Left hindlimb (tissue), 1 donor: Measurements from ENCODE around the gene NDST3.

ENCODE experiments used
- DNase-seq: peaks from one replicate; pipeline ENCODE4 v3.0.0-alpha.2; 2018

NDST3 gene

DNA sequence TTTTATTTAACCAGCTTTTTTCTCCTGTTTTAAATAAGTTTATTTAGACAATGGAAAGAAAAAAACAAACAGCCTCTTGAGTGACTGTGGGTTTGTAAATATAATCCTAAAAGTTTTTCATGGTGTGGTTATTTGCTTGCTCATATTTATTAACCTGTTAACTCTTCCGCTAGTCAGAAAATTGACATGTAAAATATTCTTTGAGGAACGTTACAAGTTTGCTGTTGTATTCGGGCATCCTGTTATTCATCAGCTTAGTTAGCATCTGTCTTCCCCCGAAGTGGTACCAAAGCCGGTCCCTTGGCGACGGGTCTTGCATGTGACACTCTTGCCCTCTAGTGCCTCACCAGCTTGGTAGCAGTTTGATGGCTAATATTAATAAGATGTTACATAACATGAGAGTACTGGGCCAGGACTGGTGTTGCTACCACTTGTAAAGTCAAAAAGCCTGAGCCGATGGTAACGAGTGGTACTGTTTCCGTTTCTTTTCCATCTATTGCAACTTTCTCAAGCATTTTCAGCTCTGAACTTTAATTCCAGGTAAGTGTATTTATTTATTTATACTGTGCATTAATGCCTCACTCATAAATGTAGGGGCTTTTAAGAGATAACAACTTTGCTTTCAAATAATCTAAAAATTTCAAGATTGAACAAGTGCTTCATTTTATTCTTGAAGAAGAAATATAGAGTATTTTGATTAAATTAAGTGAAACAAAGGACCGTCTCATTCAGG, at the start of gene NDST3:
Gene NDST3 (plus strand): TSS at position 434 of the 733 bp plus-strand sequence. CDS start 19,425 bp downstream, outside the sequence.
- DNase-seq, result peak; percentile 76

DNA sequence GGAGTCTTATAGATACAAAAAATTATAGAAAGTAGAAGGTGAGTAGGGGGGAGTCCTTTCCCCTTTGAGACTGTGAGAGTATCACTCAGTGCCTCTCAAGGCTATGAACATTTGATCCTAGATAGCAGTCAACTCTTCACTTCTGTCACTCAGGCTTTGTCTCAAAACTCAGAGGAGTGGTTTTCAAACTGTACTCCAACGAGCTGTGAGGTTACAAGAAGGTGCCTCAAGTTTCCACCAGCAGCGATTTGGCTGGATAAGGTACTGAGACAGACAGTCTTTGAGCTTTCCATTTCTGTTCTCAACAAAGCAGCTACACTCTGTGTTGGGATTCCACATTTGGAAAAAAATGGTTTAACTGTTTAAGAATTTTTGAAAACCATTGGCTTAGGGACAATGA, 48.0 kb upstream of the NDST3 start:
- no peak for DNase-seq

DNA sequence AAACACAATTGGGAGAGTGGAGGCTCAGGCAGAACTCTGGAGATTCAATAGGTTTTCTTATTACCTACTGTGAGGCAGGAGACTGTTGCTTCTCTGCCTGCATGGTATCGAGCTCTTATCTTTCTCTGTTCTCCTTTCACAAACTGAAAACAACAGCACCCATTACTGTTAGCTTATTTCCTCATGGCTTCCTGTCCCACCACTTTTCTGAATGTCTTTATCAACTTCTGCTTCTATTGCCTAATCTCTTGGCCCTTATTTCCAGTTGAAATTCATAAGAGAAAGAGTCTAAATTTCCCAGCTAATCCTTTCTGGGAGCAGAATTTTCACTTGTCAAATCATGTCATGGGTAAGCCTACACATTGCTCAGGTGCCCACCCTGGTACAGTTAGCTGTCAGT, 46.8 kb upstream of the NDST3 start:
- DNase-seq, result no peak

DNA sequence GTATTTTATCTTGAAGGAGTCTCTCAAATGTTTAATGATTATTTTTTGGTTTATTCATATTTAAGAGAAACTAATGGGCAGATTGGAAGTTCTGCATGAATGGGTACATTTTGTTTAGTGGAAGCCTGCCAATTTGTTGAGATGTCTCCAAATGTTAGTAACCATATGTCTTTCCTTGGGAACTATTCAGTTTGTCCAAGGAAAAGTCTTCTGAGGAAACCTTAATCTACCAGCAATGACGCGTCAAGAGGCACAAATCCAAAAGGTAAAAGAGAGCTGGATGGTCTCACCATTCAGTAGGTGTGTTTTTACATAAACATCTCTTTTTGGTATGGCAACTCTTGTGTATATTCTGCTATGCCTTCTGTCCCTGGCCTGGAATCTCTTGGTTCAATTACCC, 37.4 kb upstream of the NDST3 start:
- no peak for DNase-seq

DNA sequence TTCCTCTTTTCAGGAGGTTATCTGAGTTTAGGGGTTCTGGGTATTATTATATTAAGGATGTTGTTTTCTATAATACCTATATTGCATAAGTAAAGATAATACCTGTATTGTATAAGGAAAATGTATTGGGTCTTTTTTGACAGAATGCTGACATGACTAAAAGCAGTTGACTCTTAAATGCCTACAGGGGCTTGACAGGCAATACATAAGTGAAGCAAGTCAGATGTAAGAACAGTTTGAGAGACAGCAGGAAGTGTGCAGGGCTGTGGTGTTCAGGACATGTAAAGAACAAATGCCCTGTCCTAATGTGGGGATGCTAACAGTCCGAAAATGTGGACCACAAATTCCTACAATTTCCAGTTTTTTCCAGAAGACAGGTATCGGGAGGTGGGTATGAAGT, 30.2 kb upstream of the NDST3 start:
- DNase-seq, result no peak

DNA sequence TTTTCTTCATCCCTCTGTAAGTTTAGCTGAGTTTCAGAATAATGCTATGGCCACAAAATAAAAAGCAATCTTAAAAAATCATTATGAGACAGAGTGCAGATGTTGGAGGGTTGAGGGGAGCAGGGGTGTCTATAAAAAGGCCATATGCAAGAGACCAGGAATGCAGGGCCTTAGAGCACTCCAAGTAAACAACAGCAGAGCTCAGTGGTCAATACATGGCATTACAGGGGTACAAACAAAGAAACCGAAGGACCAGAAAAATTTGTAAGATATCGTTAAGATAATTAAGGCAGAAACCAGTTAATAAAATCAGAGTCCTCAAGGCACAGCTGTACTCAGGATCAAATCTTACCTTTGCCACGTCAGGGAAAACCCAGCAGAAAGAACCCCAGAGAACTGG, 28.4 kb upstream of the NDST3 start:
- DNase-seq, result no peak

DNA sequence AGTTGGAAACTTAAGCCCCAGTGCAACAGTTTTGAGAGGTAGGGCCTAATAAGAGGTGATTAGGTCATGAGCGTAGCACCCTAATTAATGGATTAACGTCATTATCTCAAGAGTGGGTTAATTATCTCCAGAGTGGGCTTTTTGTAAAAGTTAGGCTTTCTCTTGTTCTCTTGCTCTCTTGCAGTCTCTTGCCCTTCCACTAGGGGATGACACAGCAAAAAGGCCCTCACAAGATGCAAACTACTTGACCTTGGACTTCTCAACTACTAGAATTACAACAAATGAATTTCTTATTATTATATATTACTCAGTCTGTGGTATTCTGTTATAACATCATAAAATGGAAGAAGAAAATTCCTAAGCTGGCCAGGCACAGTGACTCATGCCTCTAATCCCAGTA, 22.1 kb upstream of the NDST3 start:
- DNase-seq, result no peak

DNA sequence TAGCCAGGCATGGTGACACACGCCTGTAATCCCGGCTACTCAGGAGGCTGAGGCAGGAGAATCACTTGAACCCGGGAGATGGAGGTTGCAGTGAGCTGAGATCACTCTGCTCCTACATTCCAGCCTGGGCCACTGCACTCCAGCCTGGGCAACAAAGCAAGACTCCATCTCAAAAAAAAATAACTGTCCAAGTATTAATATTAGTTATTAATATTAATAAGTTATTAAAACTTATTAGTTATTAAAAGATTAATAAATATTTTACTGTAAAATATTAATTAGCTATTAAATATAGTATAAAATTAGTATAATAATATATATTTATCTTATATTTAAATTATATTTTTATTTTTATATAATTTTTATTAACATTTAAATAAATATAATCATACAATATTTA, 19.5 kb upstream of the NDST3 start:
- no peak for DNase-seq

DNA sequence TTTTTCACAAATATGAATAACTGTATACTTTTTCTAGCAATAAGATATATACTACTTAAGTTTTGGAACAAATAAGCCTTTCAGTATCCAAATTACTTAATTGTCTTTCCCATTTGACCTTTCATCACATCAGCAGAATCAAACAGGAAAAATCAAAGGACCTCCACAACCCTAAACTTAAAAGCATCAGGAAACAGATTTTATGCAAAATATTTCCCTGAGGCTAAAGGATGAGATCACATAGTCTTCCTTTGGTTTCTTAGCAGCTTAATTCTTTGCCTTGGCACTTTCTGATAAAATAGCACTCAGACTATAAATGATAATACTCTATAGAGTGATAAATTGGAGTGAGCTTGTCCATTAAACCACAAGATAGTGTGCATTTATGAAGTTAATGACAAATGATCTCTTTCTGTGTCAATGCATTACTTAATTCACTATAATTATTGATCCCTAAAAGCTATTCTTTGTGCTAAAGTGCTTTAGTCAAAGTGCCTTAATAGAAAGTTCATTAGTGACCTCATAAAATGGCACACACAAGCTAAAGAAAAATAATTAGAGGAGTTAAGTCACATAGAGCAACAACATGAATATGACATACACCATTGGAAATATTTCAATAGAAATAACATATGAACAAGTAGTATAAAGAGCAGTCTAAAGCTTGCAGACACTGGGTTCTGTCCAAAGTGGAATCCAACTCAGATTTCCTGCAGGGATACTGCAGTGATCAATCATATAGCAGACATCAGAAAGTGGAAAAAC, 15.7 kb upstream of the NDST3 start:
- DNase-seq, result no peak

DNA sequence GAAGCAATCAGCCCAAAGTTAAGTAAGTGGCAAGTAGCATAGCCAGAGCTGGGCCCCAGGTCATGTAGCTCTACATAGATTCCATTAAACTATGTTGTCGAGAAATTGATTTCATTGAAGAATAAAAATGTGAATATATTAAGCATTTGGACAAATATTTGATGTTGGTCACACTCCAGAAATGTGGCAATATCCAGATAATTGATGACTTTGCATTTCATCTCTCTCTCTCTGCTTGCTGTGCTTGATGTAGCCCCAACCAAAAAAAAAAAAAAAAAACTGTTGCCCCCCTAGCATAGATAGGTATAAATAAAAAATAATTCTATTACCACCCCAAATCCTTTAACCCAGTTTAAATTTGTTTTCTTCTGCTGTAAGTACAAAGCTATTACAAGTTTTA, 7.5 kb upstream of the NDST3 start:
- DNase-seq, result no peak

DNA sequence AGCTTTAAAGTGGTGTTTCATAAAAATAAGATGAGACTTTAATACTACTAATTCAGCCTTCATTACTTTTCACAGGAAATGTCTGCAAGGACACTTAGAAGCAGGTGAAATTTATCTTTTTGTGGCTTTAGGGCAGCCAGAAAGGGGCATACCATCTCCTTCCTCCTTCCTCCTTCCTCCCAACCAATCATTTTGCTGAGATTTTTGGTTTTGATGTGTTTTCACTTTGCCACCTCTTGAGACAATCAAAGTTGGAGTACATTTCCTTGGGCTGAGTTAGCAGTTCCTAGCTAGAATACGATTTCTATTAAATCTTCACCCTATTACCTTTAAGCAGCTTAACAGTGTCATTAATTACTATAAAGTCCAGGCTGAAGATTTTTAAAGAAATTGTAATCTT, 5.1 kb upstream of the NDST3 start:
- no peak for DNase-seq

DNA sequence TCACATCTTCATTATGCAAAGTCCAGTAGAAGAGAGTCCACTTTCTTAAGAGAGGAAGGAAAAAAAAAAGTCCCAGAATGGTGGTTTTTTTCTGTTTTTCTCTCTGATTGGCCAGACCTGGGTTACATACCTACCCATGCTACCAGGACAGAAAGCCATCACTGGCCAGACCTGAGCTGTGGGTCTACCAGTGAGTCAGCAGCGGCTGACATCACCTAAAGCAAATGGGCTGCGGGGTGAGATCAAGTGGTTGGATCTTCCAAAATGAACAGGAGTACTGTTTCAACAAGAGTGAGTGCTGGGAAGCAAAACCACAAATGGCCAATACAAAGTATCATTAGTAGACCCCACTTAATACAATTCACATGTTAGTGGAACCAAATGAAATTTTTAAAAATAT, 1.6 kb upstream of the NDST3 start:
- DNase-seq, result no peak

DNA sequence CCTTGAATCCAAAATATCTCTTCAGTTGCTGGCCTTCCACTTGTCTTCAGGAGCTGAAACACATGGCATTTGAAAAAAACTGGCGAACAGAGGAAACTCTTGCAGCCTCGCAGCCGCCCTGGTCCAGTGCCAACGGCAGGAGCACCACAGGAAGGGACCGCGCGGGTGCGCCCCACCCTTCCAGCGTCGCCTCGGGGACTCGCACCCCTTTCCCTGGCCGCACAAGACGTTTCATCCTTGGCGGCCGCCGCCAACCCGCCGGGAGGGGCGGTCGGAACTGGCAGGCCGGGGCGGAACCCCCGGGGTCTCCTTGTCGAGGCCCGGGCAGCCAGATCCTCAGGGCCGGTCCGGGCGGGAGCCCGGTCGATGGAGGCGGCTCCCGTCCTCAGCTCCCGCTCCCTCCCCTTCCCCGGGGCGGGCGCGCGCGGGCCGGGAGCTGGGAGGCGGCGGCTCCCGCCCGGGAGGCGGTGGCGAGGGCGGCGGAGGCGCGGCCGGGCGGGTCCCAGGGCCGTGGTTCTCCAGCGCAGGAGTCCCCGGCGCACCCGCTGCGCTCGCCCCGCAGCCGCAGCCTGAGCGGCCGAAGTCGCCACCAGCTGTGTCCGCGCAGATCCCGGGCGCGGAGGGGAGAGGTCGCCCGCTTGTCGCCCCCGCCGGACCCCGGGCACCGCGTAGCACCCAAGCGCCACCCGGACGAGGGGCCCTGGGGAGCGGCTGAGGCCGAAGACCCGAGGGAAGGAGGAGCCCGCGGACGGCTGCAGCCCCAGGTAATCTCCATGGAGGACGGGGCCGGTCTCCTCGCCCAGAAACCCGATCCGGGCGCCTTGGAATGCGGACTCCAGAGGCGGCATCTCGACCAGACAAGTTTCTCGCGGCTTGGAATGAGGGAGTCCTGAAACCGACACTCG, 886 bp upstream of the NDST3 start:
- DNase-seq, result peak; percentile 64

DNA sequence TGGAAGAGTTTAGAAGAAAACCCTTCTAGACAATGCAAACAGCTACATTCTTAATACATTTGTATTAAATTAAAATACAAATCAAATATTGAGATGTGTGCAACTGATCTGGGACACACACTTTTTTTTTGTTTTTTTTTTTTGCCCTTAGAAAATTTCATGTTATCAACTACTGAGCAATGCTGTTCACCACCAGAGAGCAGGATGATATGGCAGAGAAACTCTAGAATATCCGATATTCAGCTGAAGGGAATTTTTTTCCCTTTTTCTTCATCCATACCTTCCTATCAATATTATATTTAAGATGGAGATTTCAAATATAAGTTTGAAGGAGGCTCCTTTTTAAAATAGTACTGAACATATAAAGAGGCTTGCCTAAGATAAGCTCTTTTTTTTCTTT, 1.0 kb downstream of the NDST3 start:
- no peak for DNase-seq

DNA sequence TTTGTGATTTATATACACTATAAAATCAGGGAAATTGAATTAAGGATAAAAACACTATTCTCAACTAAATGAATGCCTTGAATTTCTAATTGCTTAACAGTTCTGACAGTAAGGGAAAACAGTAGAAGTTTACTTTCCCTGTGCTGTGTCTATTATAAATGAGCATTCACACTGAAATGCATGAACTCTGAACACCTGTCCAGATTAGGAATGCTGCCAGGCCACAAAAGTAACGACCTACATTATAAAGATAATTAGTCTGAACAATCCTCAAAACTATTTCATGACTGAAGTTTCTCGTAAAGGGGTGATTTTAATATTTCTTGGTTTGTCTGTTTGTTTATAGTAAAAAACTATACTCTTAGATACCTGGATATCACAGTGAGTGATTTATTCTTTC, 2.0 kb downstream of the NDST3 start:
- no peak for DNase-seq

DNA sequence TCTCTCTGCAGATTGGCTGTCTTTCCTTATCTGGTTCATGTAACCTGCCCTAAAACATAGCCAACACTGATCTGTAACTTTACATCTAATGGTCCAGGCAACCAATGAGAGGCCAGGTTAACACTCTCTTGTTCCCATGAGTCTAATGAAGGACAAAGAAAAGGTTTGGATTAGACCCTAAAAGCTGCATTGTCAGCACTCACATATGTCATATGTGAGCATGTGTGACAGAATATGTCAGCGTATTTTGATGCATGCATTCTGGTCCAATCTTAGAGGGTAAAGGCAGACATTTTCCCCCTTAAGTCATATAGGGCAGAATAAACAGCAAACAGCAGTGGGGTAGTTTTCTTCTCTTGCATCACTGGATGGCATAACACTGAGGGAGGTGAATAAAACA, 3.7 kb downstream of the NDST3 start:
- DNase-seq, result no peak

DNA sequence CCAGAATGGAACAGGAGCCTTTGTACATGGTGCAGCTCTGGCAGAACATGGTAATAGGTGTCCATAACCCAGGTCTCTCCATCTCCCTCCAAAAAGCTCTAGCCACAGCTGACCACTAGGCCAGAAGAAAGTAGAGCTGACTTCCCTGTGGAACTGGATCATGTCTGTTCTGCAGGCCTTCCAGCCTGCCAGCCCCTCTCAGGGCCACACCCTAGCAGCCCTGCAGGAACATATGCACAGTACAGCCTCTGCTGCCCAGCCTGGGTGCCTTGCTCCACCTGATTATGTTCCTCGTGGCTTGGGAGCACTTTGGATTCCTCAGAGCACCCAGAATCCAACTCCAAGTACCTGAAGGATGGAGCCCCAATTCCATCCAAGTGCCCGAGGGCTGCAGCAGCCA, 12.0 kb downstream of the NDST3 start:
- no peak for DNase-seq

DNA sequence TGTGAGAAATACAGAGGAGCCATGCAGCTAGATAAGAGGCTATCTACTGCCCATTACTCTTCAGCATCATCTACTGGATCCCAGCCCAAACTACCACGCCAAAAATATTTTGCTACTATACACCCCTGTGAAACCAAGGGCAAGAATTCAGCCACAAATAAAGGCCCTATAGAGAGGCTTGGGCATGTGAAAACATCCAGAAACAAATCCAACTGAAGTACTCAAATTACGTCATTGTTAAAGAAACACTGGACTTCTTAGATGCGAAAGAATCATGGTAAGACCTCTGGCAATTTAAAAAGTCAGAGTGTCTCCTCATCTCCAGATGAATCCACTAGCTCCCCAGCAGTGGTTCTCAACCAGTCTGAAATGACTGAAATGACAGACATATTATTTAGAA, 12.8 kb downstream of the NDST3 start:
- DNase-seq, result no peak

DNA sequence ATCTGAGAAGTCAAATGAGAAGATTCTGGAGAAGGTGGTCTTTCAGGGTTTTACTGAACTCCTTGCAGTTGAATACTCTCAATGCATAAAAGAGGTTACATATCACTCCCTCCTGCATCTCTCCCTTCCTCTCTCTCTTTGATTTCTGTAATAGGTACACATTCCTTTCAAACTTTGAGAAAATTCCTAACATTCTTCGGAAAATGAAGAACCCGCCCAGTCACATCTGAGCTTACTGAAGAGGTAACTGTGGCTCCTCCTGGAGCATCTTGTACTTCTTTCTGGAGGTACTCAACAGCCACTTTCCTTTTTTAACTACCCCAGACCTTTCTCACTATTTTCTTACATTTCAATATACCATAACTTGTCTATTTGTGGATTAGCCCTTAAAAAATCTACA, 24.7 kb downstream of the NDST3 start:
- DNase-seq, result no peak

DNA sequence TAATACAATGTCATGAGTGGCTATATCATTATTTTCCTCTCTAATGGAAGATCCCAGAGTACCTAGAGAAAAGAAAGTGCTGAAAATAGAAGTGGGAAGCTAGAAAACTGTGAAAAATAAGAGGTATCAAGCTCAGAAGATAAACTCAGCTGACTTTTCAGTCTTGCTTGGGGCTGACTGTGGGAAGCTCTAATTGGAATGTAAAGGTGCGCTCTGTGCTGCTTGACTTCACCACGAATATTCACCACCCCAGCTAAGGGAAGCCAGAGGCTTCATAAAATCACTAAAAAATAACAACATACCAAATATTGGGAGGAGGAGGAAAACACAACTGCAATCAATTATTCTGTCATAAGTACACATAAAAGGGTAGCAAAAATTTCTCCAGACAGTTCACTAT, 25.1 kb downstream of the NDST3 start:
- no peak for DNase-seq

DNA sequence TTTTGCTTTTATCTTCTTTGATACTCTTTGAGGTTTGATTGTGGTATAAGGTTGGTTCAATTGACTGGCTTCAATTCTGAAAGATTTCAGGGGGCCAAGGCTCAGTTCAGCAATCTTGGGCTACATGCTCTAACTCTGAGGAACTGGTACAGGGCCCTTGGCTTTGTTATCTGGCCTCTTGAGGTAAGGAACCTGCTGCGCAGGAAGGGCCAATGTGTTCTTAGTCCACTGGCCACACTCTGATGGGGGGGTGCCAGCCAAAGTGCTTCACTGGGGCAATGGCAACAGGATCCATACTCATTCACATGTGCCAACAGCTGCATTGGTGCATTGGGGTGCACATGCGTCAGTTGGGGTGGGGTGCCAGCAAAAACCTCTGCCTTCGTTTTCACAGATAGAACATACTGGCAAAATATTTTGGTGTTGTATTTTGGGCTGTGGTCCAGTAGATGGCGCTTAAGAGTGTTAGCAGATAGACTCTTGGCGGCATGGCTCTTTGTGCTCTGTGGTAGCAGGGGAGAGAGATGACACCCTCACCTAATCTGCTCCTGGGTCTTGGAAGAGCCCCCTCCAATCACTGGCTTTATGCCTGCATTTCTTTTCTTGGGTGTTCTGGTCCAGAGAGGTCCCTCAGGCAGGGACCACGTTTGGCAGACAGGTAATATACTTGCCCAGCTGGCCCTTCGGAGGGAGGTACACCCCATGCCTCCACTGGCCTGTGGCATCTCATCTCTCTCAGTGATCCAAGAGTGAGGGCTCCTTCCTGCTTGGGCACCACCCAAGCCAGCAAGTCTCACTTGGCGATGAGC, 42.9 kb downstream of the NDST3 start:
- no peak for DNase-seq

DNA sequence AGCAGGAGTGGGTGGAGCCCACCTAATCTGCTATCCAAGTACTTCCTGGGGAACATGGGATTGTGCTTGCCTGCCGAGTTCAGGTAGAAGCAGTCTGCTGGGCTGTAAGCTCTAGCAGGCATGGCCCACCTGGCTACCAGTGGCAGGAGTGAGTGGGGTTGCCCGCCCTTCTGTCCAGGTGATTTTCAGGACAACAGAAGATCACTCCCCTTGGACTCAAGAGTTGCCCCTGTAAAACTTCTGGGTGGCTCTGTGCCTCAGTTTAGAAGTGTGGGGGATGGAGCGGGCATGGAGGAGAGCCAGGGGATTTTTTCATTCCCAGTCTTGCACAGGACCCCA, 43.5 kb downstream of the NDST3 start:
- DNase-seq, result no peak

DNA sequence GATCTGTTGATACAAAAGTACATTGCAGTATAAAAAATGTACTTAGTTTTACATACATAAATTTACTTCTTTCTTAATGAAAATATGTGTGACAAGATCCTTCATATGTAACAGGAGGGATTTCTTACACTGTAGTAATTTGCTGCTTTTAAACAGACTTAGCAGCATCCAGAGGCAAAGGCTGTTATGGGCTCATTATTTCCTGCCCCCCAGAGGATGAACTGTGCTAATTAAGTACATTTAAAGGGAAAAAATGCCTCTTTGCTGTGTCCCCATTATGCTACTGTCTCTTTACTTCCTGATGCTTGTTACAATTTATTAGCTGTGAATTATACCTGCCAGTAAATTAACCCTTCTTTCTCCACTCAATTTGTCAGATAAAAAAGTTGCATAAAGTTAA, 47.1 kb downstream of the NDST3 start:
- DNase-seq, result no peak
